NCI-H1048 (cell line): ENCODE results near the gene BCL7B.
"Not testable (repeated sequence)": the region's sequence is repeated elsewhere in the genome, so short reads cannot be mapped to it uniquely, and the experiment has no call there.

Experiments used
- DNase-seq: peaks from one replicate; lab custom pipeline; 2025; lab: John Stamatoyannopoulos, UW

The BCL7B gene

GRCh38 chr7:73572767-73573186, 15.3 kb upstream of the BCL7B start:
- DNase-seq, result no peak

- no peak for DNase-seq
Measured at GRCh38 chr7:73570977-73571376, 13.5 kb upstream of the BCL7B start.

- no peak for DNase-seq
Measured at GRCh38 chr7:73570521-73570920, 13.0 kb upstream of the BCL7B start.

- DNase-seq, result no peak
Measured at GRCh38 chr7:73569042-73569608, 11.6 kb upstream of the BCL7B start.

GRCh38 chr7:73567846-73568685, 10.6 kb upstream of the BCL7B start:
- DNase-seq, result no peak

GRCh38 chr7:73567140-73567539, 9.7 kb upstream of the BCL7B start:
- no peak for DNase-seq

- DNase-seq, result not testable (repeated sequence)
Measured at GRCh38 chr7:73566431-73566830, 8.9 kb upstream of the BCL7B start.

- DNase-seq, result no peak
Measured at GRCh38 chr7:73565675-73566340, 8.3 kb upstream of the BCL7B start.

- no peak for DNase-seq
Measured at GRCh38 chr7:73560109-73560835, 2.8 kb upstream of the BCL7B start.

- peak; percentile 92 for DNase-seq
Measured at GRCh38 chr7:73557108-73557396, 438 bp downstream of the BCL7B start.

- no peak for DNase-seq
Measured at GRCh38 chr7:73556208-73557107, 1.0 kb downstream of the BCL7B start.

- no peak for DNase-seq
Measured at GRCh38 chr7:73555411-73555982, 2.0 kb downstream of the BCL7B start.

GRCh38 chr7:73550093-73550492, 7.4 kb downstream of the BCL7B start:
- not testable (repeated sequence) for DNase-seq

GRCh38 chr7:73549176-73549575, 8.3 kb downstream of the BCL7B start:
- DNase-seq, result no peak

- DNase-seq, result no peak
Measured at GRCh38 chr7:73547841-73548240, 9.6 kb downstream of the BCL7B start.

- no peak for DNase-seq
Measured at GRCh38 chr7:73544678-73545077, 12.8 kb downstream of the BCL7B start.

GRCh38 chr7:73541722-73542121, 15.8 kb downstream of the BCL7B start:
- DNase-seq, result no peak

GRCh38 chr7:73539709-73540108, 17.8 kb downstream of the BCL7B start:
- no peak for DNase-seq

GRCh38 chr7:73538510-73538909, 19.0 kb downstream of the BCL7B start:
- not testable (repeated sequence) for DNase-seq

- DNase-seq, result no peak
Measured at GRCh38 chr7:73537051-73537450, 20.4 kb downstream of the BCL7B start.

GRCh38 chr7:73536479-73536878, 21.0 kb downstream of the BCL7B start:
- DNase-seq, result no peak
